GF-D8 (cell line): ENCODE results near the gene ZKSCAN1.
A peak's percentile ranks its signal among the peaks of the same experiment; 100 is the strongest.
"Not testable (repeated sequence)": the region's sequence is repeated elsewhere in the genome, so short reads cannot be mapped to it uniquely, and the experiment has no call there.

Source experiments
- DNase-seq: peaks from one replicate; lab custom pipeline; 2025; lab: John Stamatoyannopoulos, UW

The ZKSCAN1 gene

DNA sequence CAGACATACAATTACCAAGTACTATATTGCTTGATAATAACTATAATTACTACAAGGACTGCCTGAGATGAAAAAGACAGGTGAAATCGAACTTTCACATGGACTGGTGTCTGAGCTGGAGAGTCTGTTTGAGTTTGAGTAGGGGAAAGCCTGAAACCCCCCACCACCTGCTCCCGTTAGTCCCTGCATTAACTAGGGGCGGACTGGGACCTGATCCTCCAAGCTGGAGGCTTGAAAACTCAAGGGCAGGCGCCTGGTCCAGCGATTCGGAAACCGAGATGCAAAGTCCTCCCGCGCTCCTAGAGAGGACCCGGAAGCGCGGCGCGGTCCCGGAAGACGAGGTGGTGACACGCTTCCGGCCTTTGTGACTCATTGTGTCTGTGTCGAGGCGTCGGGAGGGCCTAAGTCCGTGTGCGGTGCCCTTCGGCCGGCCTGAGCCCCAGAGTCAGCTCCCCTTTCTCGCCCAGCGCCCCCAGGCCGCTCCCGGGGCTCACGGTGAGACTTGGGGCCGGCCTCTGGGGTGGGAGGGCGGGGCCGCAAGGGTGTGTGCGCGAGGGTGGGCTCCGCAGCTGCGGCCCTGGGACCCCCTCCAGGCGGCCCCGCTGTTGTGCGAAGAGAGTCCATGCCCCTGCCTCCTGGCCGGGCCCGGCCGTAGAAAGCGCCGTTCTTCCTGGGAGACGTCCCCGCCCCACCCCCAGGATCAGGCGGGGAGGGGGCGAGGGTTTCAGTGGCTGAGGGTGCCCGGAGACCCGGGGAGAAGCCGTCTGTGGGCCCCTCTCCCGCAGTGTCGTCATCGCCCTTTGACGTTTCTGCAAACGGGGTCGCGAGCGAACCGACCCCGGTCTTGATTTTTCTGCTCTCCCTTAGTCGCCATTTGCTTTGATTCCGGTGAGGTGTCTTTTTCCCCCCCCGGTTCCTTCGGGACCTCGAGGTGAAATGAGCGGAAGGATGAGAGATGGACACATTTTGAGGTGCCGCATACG lies at the start of gene ZKSCAN1:
TSS of gene ZKSCAN1 (plus strand) at position 365 of the 983 bp plus-strand sequence. CDS start 7,911 bp downstream, outside the sequence.
- DNase-seq = peak; percentile 81

DNA sequence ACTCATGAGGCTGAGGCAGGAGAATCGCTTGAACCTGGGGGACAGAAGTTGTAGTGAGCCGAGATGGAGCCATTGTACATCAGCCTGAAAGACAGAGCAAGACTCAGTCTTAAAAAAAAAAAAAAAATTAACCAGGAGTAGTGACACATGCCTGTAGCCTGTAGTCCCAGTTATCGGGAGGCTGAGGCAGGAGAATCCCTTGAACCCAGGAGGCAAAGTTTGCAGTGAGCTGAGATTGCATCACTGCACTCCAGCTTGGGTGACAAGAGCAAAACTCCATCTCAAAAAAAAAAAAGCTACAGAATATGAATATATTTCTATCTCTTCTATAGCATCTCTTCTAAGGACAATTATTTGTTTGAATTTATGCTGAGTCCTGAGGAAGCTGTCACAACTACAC lies 46.1 kb upstream of the ZKSCAN1 start:
- no peak for DNase-seq

DNA sequence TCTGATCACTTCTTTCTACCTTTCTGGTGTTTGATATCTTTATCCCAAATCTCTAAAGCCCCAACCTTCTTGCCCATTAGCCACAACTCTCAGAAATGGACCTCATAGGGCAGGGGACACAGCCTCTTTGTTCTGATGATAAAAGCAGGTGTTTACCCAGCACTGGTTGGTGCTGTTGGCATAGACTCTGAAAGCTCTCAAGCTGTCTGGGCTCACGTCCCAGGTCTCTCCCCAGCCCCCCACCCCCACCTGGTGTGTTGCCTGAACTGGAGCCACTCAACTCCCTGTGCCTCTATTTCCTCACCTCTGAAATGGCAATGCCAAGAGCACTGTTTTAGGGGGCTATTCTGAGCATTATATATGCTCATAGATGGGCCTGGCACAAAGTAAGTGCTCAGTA lies 45.6 kb upstream of the ZKSCAN1 start:
- not testable (repeated sequence) for DNase-seq

DNA sequence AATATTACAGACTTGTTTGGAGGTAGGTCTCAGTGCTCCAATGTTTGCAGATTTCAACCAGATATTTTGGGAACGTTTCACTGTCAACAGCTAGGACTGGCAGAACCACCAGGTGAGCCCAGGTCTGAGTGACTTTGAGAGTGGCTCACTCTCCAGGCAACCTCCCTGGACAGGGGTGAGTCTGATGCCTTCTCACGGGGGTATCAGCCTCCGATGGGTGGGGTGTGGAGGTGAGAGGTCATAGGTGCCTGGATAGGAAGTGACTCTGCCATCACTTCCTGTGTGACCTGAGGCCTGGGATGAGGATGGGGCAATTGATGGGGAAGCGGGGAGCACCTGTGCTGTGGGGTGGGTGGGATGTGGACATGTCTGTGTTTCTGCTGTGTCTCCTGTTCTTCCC lies 44.2 kb upstream of the ZKSCAN1 start:
- no peak for DNase-seq

DNA sequence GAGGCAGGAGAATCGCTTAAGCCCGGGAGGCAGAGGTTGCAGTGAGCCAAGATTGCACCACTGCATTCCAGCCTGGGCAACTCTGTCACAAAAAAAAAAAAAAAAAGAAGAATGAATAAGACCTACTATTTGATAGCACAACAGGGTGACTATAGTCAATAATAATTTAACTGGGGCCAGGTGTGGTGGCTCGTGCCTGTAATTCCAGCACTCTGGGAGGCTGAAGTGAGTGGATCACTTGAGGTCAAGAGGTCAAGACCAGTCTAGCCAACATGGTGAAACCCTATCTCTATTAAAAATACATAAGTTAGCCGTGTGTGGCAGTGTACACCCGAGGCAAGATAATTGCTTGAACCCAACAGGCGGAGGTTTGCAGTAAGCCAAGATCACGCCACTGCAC lies 41.6 kb upstream of the ZKSCAN1 start:
- DNase-seq = not testable (repeated sequence)

DNA sequence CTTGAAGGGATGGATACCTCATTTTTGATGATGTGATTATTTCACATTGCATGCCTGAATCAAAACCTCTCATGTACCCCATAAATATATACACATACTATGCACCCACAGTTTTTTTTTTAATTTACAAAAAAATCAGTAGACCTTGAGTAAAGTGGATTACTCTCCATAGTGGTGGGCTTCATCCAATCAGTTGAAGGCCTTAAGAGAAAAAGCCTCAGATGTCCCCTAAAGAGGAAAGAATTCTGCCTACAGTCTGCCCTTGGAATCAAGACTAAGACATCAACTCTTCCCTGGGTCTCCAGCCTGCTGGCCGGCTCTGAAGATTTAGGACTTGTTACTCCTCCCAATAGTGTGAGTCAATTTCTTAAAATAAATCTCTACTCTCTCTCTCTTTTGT lies 40.7 kb upstream of the ZKSCAN1 start:
- no peak for DNase-seq

DNA sequence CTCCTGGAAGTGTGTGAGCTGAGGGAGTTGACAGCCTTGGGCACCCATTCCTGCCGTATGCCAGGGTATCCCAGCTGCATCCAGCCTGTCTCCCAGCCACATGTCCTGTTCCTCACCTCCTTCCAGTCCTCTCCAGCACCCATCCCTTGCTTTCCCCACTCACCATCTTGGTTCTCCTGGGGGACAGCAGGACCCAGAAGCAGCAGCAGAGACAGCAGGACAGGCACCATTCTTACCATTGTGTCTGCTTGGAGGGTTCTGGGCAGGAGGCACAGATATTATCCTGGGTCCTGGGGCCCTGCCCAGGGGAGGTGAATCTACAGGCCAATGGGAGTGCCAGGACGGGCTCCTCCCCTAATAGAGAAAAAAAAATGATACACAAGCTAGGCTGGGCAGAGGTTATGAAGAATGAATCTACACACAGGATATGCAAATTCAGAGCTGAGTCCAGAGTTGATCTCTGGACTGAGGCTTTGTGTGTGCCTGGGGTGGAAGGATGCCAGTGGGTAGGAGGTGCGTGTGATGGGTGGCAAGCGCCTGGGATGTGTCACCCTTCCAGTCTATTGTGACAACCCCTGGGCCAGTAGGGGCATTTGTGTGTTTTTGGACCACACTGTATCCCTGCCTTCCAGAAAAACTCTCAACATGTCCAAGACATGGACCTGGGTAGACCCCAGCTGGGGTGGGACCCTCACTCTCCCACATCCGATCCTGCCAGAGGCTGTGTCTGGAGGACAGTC lies 39.4 kb upstream of the ZKSCAN1 start, which contains the start of gene AZGP1:
TSS of gene AZGP1 (minus strand) at position 250 of the 740 bp plus-strand sequence. CDS start at position 239, 11 bp downstream.
- no peak for DNase-seq

DNA sequence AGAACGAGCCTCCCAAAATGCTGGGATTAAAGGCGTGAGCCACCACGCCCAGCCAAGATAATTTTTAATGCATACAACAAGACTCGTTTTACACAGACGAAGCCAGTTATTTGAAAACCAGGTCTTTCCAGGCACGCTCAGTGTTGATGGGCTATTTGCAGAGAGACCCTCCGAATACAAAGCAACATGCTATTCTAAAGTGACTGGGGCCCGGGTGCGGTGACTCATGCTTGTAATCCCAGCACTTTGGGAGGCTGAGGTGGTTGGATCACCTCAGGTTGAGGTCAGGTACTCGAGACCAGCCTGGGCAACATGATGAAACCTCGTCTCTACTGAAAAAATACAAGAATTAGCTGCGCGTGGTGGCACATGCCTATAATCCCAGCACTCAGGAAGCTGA lies 38.8 kb upstream of the ZKSCAN1 start:
- no peak for DNase-seq

DNA sequence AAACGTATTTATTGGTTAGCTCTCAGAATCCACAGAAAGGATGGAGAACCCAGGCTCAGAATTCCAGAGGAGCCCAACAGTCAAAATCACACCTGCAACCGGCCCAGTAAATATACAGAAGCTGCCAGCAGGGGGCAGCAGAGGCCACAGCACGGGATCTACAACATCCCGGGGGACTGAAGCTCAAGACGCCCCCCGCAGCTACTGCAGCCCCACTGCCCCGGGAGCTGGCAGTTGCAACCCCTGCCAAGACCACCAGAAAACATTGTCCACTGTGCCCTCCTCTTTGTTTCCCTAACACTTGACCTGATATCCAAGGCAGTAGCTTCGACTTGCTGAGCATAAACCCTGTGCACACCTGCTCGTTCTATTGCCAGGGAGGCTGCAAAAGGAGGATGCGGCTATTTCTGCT lies 35.6 kb upstream of the ZKSCAN1 start:
- not testable (repeated sequence) for DNase-seq

DNA sequence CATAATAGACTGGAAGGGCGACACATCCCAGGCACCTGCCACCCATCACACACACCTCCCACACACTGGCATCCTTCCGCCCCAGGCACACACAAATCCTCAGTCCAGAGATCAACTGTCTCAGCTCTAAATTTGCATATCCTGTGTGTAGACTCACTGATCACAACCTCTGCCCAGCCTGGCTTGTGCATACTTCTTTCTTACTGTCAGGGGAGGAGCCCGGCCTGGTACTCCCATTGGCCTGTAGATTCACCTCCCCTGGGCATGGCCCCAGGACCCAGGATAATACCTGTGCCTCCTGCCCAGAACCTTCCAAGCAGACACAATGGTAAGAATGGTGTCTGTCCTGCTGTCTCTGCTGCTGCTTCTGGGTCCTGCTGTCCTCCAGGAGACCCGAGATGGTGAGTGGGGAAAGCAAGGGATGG lies 34.9 kb upstream of the ZKSCAN1 start:
- not testable (repeated sequence) for DNase-seq

DNA sequence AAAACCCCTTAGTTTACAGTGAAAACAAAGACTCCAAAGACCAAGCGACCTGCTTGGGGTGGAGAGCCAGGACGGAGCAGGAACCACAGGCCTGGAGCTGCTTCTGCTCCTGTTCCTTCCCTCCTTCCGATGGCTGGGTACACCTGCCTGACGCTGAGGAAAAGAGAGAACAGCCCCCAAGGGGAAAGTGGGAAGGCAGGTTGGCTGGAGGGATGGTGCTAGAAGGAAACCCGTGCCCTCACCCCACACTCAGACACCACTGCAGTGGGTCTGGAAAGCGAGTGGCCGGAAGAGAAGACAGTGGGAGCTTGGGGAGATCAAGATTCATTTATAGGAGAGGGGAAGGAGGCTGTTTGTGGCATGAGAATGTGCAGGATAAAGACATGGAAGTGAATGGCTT lies 34.3 kb upstream of the ZKSCAN1 start:
- DNase-seq = not testable (repeated sequence)

DNA sequence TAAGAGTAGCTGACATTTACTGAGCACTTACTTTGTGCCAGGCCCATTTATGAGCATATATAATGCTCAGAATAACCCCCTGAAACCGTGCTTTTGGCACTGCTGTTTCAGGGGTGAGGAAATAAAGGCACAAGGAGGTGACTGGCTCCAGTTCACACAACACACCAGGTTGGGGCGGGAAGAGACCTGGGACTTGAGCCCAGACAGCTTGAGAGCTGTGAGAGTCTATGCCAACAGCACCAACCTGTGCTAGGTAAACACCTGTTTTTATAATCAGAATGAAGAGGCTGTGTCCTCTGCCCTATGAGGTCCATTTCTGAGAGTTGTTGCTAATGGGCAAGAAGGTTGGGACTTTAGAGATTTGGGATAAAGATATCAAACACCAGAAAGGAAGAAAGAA lies 30.8 kb upstream of the ZKSCAN1 start:
- DNase-seq = no peak

DNA sequence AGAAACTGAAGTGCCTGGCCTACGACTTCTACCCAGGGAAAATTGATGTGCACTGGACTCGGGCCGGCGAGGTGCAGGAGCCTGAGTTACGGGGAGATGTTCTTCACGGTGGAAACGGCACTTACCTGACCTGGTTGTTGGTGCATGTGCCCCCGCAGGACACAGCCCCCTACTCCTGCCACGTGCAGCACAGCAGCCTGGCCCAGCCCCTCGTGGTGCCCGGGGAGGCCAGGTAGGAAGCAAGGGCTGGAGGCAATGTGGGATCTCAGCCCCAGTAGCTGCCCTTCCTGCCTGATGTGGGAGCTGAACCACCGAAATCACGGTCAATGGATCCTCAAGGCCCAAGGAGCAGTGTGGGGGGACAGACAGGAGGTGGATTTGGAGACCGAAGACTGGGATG lies 28.1 kb upstream of the ZKSCAN1 start:
- DNase-seq = not testable (repeated sequence)

DNA sequence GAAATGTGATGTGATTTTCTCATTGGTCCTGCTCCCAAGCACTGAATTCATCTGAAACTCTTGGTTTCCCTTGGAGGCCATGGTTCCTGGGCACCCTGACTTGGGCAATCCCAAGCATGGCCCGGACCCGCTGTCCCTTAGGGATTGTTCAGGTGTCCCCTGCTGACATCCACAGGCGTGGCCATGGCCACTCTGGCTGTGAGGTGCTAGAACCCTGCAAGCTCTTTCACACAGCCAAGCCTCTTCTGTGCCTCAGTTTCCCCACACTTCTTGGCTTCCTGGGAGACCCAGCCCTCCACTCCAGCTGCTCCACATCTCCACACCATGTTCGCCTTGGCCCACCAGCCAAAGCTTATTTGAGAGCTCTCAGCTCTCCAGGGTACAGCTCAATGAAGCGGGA lies 27.6 kb upstream of the ZKSCAN1 start:
- no peak for DNase-seq

DNA sequence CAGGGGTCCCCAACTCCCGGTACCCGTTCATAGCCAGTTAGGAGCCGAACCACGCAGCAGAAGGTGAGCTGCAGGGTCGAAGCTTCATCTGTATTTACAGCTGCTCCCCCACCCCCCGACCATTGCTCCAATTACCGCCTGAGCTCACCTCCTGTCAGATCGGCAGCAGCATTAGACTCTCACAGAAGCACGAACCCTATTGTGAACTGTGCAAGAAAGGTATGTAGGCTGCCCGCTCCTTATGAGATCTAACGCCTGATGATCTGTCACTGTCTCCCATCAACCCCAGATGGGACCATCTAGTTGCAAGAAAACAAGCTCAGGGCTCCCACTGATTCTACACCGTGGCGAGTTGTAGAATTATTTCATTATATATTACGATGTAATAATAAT lies 24.9 kb upstream of the ZKSCAN1 start:
- DNase-seq = no peak

DNA sequence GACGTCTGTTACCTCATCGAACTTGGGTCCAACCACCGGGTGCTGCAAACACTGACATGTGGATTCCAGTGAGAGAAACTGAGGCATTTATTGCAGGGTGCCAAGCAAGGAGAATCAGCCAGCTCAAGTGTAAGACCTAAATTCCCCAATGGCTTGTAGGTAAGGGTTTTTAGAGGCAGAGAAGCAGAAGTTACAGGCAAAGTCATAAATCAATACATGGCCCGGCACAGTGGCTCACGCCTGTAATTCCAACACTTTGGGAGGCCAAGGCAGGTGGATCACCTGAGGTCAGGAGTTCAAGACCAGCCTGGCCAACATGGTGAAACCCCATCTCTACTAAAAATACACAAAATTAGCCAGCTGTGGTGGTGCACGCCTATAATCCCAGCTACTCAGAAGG lies 23.9 kb upstream of the ZKSCAN1 start:
- not testable (repeated sequence) for DNase-seq

DNA sequence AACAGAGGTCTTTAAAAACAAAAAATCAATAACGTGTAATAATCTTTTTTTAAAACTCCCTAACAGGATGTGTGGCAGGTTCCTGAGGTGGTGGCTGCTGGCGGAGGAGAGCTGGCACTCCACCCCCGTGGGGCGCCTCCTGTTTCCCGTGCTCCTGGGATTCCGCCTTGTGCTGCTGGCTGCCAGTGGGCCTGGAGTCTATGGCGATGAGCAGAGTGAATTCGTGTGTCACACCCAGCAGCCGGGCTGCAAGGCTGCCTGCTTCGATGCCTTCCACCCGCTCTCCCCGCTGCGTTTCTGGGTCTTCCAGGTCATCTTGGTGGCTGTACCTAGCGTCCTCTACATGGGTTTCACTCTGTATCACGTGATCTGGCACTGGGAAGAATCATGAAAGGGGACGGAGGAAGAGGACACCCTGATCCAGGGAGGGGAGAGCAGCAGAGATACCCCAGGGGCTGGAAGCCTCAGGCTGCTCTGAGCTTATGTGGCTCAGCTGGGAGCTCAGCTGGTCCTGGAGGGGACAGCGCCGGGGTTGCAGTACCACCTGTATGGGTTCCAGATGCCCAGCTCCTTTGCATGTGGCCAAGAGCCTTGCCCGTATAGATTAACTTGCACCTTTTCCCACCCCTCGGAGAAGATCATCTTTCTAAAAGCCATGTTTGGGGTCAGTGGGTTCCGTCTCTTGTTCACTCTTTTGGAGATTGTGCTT lies 22.9 kb upstream of the ZKSCAN1 start:
- no peak for DNase-seq

DNA sequence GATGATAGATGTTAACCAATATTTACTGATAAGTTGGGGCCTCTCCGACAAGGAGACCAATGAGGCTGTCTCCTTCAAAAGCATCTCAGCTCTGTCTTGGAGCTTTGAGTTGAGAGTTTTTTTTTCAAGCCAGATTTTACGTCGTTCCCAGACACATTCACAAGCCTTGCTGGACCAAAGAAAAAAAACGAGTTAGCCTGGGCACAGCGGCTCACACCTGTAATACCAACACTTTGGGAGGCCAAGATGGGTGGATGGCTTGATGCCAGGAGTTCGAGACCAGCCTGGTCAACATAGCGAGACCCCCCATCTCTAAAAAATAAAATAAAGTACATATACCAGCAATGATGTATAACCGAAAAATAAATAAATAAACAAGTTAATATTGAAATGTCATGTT lies 20.6 kb upstream of the ZKSCAN1 start:
- no peak for DNase-seq

DNA sequence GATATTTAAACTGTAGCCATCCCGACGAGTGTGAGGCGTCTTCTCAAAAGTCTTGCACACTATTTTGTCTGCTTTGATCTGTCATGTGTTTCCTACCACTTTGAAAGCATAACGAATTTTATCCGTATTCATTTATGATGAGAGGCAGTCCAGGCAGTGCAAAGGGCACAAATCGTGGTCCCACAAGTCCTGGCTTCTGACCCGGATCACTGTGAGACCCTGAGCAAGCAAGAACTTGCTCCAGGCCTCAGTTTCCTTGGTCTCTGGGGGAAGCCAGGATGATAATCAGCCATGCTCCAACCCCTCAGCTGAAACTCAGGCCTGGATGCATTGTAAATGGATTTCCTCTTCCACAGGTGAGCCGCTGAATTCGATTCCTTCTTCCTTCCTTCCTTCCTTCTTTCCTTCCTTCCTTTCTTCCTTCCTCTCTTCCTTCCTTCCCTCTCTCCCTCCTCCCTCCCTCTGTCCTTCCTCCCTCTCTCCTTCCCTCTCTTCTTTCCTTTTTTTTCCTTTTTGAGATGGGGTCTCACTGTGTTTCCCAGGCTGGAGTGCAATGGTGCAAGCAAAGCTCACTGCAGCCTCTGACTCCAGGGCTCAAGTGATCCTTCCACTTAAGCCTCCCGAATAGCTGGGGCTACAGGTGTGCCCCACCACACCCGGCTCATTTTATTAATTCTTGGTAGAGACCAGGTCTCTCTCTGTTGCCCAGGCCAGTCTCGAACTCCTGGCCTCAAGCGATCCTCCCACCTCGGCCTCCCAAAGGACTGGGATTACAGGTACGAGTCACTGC lies 18.4 kb upstream of the ZKSCAN1 start:
- DNase-seq = no peak

DNA sequence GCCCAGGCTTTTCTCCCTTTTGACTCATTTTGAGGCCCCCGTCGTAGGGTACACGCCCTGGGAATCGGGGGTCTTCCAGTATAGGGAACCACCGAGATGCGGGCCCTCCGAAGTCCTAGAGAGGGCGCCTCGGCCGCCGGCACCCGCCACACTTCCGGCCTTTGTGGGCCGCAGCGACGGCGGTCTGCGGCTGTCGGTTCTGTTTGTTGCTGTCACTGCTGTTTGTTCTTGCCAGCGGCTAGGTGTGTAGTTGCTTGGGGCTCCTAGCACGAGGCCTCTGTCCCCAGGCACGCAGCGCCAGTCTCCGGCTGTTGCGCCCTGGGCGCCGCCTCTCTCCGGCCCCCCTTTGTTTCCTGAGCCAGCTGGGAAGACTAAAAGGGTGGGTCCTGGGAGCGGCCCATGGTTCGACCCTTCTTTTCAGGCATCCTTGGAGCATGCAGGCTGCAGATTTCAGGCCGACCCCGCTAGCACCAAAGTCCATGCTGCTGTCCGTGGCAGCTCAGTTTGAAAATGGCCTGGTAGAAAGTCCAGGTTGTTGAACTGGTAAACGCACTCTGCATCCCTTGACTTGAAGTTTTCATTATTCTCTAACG lies 17.8 kb upstream of the ZKSCAN1 start:
- peak; percentile 44 for DNase-seq

DNA sequence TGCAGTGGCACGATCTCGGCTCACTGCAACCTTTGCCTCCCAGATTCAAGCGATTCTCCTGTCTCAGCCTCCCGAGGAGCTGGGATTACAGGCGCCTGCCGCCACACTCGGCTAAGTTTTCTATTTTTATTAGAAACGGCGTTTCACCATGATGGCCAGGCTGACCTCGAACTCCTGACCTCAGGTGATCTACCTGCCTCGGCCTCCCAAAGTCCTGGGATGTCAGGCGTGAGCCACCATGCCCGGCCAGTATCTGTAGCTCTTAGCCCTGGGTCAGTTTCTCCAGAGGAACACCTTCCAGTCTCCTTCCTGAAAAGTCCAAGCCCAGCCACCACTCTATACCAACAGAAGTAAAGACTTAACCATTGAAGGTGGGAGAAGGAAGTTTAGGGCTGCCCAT lies 15.2 kb upstream of the ZKSCAN1 start:
- no peak for DNase-seq
